HL-60 (cell line): ENCODE measurements around the gene ITGAV.

Experiments
- SPI1 ChIP-seq: IDR thresholded peaks from 2 replicates; pipeline ENCODE4 v1.6.1; 2012; ENCODE audit warnings: low read depth, mild to moderate bottlenecking, borderline replicate concordance
- TF ChIP-seq, protein P1 (sequence below): IDR thresholded peaks from one replicate; pipeline ENCODE4 v1.5.1; 2011; ENCODE audit warnings: low read length, control low read depth, inconsistent platforms; ENCODE audit not compliant: insufficient read depth
- TF ChIP-seq, protein P2 (sequence below): IDR thresholded peaks from 2 replicates; pipeline ENCODE4 v1.6.1; 2012; ENCODE audit warnings: low read depth; ENCODE audit not compliant: insufficient replicate concordance

GRCh38 chr2:186542002-186542401, 47.9 kb upstream of the ITGAV start:
- no peak for TF ChIP-seq SPI1
- TF ChIP-seq, protein P1, sequence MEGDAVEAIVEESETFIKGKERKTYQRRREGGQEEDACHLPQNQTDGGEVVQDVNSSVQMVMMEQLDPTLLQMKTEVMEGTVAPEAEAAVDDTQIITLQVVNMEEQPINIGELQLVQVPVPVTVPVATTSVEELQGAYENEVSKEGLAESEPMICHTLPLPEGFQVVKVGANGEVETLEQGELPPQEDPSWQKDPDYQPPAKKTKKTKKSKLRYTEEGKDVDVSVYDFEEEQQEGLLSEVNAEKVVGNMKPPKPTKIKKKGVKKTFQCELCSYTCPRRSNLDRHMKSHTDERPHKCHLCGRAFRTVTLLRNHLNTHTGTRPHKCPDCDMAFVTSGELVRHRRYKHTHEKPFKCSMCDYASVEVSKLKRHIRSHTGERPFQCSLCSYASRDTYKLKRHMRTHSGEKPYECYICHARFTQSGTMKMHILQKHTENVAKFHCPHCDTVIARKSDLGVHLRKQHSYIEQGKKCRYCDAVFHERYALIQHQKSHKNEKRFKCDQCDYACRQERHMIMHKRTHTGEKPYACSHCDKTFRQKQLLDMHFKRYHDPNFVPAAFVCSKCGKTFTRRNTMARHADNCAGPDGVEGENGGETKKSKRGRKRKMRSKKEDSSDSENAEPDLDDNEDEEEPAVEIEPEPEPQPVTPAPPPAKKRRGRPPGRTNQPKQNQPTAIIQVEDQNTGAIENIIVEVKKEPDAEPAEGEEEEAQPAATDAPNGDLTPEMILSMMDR = no peak
- TF ChIP-seq, protein P2, sequence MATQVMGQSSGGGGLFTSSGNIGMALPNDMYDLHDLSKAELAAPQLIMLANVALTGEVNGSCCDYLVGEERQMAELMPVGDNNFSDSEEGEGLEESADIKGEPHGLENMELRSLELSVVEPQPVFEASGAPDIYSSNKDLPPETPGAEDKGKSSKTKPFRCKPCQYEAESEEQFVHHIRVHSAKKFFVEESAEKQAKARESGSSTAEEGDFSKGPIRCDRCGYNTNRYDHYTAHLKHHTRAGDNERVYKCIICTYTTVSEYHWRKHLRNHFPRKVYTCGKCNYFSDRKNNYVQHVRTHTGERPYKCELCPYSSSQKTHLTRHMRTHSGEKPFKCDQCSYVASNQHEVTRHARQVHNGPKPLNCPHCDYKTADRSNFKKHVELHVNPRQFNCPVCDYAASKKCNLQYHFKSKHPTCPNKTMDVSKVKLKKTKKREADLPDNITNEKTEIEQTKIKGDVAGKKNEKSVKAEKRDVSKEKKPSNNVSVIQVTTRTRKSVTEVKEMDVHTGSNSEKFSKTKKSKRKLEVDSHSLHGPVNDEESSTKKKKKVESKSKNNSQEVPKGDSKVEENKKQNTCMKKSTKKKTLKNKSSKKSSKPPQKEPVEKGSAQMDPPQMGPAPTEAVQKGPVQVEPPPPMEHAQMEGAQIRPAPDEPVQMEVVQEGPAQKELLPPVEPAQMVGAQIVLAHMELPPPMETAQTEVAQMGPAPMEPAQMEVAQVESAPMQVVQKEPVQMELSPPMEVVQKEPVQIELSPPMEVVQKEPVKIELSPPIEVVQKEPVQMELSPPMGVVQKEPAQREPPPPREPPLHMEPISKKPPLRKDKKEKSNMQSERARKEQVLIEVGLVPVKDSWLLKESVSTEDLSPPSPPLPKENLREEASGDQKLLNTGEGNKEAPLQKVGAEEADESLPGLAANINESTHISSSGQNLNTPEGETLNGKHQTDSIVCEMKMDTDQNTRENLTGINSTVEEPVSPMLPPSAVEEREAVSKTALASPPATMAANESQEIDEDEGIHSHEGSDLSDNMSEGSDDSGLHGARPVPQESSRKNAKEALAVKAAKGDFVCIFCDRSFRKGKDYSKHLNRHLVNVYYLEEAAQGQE = no peak
